Stomach (tissue), 4 donors: ENCODE data around the gene SPRR3.

ENCODE experiments used
- EP300 ChIP-seq: sonication (generic); formaldehyde crosslinking; IDR thresholded peaks from one replicate; pipeline ENCODE4 v1.6.1; 2017; ENCODE audit warnings: antibody characterized with exemption
- TF ChIP-seq, protein P1 (sequence below), 7 experiments: fragments of 450-650 bp in 4 of 7; fragments of 200-600 bp in 3 of 7; sonication (generic) in 3 of 7; IDR thresholded peaks; one replicate each; pipeline ENCODE4 v1.5.1; 2016 to 2019; ENCODE audit warnings: antibody characterized with exemption in 7 of 7, control low read depth in 2 of 7, mild to moderate bottlenecking in 1 of 7

DNA sequence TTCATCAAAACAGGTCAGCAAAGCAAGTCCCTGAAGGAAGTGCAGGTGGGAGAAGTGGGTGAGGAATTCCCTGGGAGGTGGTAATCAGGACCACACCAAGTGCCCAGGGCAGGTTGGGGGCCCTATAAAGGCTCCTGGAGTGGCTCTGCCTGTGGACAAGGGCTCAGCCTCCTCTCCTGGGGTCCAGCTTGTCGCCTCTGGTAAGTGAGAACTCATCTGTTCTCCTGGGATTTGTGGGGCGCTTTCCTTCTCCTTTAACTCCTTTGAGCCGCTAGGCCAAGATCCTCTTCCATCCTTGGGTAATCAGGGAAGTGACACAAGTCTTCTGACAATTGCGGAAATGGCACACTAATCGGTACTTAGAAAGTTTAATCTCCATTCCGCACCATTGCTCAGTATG, 31.1 kb upstream of the SPRR3 start, which contains the start of gene SPRR4:
- TF ChIP-seq, protein P1, sequence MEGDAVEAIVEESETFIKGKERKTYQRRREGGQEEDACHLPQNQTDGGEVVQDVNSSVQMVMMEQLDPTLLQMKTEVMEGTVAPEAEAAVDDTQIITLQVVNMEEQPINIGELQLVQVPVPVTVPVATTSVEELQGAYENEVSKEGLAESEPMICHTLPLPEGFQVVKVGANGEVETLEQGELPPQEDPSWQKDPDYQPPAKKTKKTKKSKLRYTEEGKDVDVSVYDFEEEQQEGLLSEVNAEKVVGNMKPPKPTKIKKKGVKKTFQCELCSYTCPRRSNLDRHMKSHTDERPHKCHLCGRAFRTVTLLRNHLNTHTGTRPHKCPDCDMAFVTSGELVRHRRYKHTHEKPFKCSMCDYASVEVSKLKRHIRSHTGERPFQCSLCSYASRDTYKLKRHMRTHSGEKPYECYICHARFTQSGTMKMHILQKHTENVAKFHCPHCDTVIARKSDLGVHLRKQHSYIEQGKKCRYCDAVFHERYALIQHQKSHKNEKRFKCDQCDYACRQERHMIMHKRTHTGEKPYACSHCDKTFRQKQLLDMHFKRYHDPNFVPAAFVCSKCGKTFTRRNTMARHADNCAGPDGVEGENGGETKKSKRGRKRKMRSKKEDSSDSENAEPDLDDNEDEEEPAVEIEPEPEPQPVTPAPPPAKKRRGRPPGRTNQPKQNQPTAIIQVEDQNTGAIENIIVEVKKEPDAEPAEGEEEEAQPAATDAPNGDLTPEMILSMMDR (IDR thresholded peaks at IDR 0.05) = no peak
- TF ChIP-seq EP300 = no peak
